HTERT RPE-1 (cell line): Measurements from ENCODE around the gene CRYGA.

Experiments
- in situ Hi-C: fragments of 300-500 bp; cut with MboI; formaldehyde crosslinking; loops from 4 replicates; pipeline ENCODE4 v1.14.3; 2020; ENCODE audit warnings: low sequenced_read_pairs

Gene CRYGA

GRCh38 chr2:208163489-208163888, at the start of gene CRYGA:
CRYGA (minus strand) TSS chr2:208163589; CDS start chr2:208163556, 33 bp downstream.
- in situ Hi-C loops = no loop called here

- in situ Hi-C loops = no loop called here
Observed at GRCh38 chr2:208210688-208211451, 47.5 kb upstream of the CRYGA start.

GRCh38 chr2:208208335-208209085, 45.1 kb upstream of the CRYGA start:
- in situ Hi-C loops = no loop called here

- in situ Hi-C loops = no loop called here
Observed at GRCh38 chr2:208207769-208208168, 44.4 kb upstream of the CRYGA start.

GRCh38 chr2:208204166-208204565, 40.8 kb upstream of the CRYGA start:
- in situ Hi-C loops = no loop called here

GRCh38 chr2:208195531-208195930, 32.1 kb upstream of the CRYGA start:
- in situ Hi-C loops = no loop called here

GRCh38 chr2:208192611-208193236, 29.3 kb upstream of the CRYGA start:
- in situ Hi-C loops = no loop called here

- in situ Hi-C loops = no loop called here
Observed at GRCh38 chr2:208189810-208190503, 26.6 kb upstream of the CRYGA start, which contains the start of gene C2orf80. C2orf80 (minus strand) TSS chr2:208190030; CDS start chr2:208186986, 3,044 bp downstream.

GRCh38 chr2:208189069-208189809, 25.9 kb upstream of the CRYGA start:
- in situ Hi-C loops = no loop called here

- in situ Hi-C loops = no loop called here
Observed at GRCh38 chr2:208186893-208187292, 23.5 kb upstream of the CRYGA start.

- in situ Hi-C loops = no loop called here
Observed at GRCh38 chr2:208186465-208186864, 23.1 kb upstream of the CRYGA start.

- in situ Hi-C loops = no loop called here
Observed at GRCh38 chr2:208183972-208184705, 20.8 kb upstream of the CRYGA start.

- in situ Hi-C loops = no loop called here
Observed at GRCh38 chr2:208183526-208183925, 20.1 kb upstream of the CRYGA start.

- in situ Hi-C loops = no loop called here
Observed at GRCh38 chr2:208182835-208183234, 19.4 kb upstream of the CRYGA start.

GRCh38 chr2:208179028-208179609, 15.7 kb upstream of the CRYGA start:
- in situ Hi-C loops = no loop called here

- in situ Hi-C loops = no loop called here
Observed at GRCh38 chr2:208175840-208176153, 12.4 kb upstream of the CRYGA start.

GRCh38 chr2:208175069-208175839, 11.9 kb upstream of the CRYGA start:
- in situ Hi-C loops = no loop called here

- in situ Hi-C loops = no loop called here
Observed at GRCh38 chr2:208174144-208174543, 10.8 kb upstream of the CRYGA start.

GRCh38 chr2:208172125-208172524, 8.7 kb upstream of the CRYGA start:
- in situ Hi-C loops = no loop called here
